MM.1S (cell line): ENCODE data around the gene SSH3.

ENCODE experiments used
- CTCF ChIP-seq: fragments of 300-600 bp; sonication (generic); IDR thresholded peaks from 2 replicates; pipeline ENCODE4 v1.5.1; 2016; ENCODE audit warnings: antibody characterized with exemption, low read length, mixed read lengths
- EZH2 ChIP-seq: fragments of 300-600 bp; sonication (generic); optimal IDR thresholded peaks from 2 replicates; pipeline ENCODE3; 2017; ENCODE audit warnings: low read depth, mild to moderate bottlenecking, antibody characterized with exemption, low read length, mixed read lengths

DNA sequence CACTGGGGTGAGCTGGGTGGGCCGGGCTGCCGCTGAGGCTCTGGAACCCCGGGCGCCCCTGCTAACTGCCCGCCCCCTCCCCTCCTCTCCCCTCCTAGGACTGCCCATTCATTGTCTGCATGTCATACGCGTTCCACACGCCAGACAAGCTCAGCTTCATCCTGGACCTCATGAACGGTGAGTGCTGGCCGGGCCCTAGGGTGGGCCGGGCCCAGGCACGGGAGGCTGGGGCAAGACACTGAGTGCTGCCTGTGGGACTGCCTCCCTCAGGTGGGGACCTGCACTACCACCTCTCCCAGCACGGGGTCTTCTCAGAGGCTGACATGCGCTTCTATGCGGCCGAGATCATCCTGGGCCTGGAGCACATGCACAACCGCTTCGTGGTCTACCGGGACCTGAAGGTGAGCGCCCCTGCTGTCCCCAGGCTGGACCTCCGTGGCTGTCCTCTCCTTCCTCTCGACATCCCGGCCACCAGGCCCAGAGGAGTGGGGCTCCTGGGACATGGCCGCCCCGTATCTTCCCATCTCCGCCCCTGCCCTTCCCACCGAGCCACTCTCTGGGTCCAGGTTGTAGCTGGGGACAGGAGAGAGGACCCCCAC lies 21.7 kb upstream of the SSH3 start:
- no peak for TF ChIP-seq CTCF
- TF ChIP-seq EZH2, result no peak
